Endometrium (tissue), 2 donors: ENCODE results near the gene EEF1AKMT2.
A peak's percentile ranks its signal among the peaks of the same experiment; 100 is the strongest.
"Not testable (repeated sequence)": the region's sequence is repeated elsewhere in the genome, so short reads cannot be mapped to it uniquely, and the experiment has no call there.

ENCODE experiments used
- FAIRE-seq: peaks from 2 replicates; lab custom pipeline; 2012; peaks lifted over from hg19 to GRCh38; lab: Jason Lieb, UNC
- donor health status: control.
- donor health status: control.

EEF1AKMT2 gene

DNA sequence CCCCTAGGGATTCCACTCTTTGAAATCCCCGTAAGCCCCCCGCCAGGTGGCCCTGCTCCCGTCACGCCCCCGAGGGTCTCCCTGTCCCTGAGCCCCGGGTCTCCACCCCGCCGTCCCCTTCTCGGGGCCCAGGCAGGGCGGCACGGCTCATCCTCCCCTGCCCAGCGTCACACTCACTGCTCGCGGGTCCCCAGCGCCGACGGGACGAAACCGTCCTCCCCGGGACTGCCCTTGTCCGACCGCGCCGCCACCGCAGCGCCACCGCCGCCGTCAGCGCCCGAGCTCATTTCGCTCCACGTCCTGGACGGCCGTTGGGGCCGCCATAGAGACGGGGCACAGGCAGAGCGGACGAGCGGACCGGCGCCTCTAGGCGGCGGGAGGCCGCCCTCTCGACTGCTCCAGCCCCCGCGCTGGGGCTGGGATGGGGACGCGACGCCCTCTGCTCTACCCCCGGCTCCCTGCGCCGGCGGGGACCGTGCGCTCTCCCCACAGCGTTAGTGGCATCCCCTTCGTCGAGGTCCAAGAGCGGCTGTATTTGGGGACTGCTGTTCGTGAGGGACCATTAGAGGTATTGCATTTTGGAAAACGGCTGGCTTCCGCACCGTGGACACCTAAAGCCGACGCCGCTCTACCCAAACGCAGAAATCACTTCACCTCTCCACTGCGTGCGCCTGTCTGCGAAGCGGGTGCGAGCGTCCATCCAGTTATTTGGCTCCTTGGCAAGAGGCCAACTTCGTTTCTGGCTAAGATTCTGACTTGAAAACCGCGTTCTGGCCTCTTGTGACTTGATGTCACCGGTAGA is at the start of gene EEF1AKMT2:
Gene EEF1AKMT2, minus strand, starts transcription at position 341 of the 802 bp plus-strand sequence. Its CDS starts 54 bp downstream, at position 287.
- FAIRE-seq = no peak

DNA sequence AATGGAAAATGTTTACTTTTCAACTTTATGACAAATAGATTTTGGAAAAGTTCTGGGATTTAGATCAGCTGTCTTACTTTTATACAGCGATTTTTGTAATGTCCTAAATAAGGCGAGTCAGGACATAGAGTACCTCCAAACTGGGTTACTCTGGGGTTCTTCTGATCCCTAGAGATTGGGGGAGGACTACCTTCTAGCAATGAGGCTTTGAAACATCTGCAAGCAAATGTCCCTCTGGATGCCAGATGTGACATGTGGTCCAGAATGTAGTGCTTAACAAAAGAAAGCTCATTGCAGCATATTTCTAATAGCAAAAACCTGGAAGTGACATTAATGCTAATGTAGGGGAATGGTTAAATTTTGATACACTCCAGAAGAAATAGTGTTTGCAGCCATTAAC is 46.0 kb upstream of the EEF1AKMT2 start:
- peak; percentile 90 for FAIRE-seq

DNA sequence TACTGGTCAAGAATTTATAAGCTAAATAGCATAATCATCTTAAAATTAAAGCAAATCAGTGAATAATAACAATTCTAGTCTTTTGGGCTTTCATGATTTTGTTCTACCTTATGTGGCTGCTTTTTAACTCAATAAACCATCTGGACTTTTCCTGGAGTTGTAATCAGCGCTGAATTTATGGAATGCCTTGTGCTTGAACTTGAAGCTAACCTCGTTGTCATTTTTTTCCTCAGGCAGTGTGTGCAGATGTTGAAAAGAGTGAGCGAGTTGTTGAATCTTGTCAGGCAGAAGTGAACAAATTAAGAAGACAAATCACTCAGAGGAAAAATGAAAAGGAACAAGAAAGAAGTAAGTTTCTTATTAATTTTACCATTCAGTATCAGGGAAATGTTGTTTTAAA is 39.4 kb upstream of the EEF1AKMT2 start:
- peak; percentile 45 for FAIRE-seq

DNA sequence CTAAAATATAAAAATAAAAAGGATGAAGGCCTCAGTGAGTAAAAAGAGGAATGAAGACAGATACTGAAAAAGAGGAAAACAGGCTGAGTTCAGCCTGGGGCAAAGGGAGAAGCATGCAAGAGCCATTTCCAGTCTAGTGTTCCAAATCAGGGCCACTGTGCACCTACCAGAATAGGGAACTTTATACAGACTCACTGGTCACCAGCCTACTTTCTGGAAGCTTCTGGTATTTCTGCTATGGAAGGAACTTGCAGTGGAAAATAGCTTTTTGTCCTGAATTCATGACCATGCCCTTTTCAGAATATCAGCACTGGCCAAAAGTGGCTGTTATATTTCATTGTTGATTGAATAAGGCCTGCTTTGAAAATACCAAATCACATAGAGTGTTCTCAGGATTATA is 38.8 kb upstream of the EEF1AKMT2 start:
- FAIRE-seq = no peak

DNA sequence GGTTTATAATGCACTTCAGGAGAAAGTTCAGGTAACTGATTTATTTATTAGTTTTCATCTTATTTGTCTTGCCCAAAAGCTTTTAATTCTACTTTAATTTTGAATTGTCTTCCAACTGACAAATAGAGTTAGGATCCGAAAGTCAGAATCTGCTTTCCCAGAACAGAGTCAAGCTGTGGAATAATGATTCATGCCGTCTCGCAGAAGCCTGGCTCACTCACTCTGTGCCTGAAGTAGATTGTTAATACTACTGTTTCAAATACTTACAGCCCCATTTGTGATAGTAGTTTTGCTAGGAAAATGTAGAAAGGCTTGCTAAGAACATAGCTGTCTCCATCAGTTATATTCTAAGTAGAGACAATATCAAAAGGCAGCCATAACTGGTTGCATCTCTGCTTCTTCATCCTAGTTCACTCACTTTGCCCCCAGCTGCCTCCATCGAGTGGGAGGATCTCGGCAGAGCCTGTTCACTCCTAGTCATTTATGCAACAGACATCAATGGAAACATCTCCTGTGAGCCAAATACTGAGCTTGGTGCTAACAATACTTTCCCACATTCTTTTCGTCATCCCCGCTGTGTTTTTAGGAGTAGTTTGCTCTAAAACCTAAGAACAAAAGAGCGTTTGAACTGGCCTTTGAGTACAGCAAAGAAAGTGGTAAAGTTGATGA is 37.9 kb upstream of the EEF1AKMT2 start:
- FAIRE-seq = no peak

DNA sequence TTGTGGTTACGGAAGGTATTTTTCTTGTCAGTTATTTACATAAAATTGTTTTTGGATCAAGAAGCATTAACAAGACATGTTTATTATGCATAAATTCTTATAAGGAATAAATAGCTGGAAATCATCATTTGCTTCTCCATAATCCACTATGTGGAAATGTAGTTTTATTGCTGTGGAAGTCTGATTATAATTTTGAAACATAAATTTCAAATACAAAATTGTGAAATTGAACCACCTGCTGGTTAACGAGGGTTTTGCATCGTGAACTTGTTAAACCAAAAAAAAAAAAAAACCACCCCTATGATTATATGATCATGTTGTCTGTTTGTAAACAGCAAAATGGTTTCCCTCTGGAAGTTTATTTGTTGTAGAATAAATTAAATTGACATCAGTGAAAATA is 35.8 kb upstream of the EEF1AKMT2 start:
- peak; percentile 91 for FAIRE-seq

DNA sequence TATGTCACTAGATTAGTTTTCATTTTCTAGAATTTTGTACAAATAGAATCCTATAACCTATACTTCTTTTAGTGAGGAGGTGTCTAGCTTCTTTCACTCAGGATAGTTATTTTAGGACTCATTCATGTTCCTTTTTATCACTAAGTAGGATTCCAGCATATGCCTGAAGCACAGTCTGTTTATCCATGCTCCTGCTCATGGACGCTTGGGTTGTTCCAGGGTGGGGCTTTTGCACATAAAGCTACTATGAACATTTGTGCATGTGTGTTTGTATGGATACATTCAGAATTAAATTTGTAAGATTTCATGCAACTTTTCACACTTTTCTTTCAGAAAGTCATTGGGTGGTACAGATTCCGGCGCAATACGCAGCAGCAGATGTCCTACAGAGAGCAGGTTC is 34.6 kb upstream of the EEF1AKMT2 start:
- no peak for FAIRE-seq

DNA sequence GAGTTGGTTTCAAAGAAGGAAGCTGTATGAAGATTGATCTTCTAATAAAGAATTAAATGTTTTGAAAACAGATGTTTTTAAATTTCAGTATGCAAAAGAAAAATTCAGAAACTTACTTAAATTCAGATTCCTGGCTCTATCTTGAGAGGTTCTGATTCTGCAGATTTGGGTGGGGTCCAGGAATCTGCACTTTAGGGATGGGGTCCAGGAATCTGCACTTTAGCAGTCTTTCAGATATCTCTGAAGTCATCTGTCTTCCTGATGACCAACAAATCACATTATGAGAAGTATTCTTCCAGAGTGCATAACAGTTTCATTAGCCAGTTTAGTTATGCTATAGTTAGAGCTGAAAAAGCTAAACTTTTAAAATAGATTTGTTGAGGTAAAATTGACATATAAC is 34.0 kb upstream of the EEF1AKMT2 start:
- FAIRE-seq = no peak

DNA sequence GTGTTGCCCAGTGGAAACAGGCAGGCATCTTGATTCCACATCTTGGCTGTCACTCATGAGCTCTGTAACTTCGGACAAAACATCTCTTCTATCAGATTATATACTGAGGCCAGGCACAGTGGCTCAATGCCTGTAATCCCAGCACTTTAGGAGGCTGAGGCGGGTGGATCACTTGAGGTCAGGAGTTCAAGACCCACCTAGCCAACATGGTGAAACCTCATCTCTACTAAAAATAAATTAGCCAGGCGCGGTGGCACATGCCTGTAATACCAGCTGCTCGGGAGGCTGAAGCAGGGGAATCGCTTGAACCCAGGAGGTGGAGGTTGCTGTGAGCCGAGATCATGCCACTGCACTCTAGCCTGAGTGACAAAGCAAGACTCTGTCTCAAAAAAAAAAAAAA is 33.2 kb upstream of the EEF1AKMT2 start:
- FAIRE-seq = not testable (repeated sequence)

DNA sequence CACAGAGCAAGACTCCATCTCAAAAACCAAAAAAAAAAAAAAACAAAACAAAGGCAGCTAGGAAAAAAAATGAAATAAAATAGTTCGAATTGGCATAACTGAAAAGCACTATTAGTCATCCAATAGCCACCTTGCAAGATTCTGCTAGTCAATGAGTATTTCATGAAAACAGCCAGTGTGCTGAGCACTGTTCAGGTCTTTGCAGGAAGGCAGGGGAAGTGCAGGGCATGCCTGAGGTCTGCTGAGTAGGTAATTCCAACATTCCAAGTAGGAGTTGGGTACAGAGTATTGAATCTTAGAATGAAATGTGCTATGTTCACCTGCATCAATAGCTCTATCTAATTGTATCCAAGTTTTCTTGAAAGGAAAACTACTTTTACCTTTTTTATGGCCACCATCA is 32.8 kb upstream of the EEF1AKMT2 start:
- FAIRE-seq = no peak

DNA sequence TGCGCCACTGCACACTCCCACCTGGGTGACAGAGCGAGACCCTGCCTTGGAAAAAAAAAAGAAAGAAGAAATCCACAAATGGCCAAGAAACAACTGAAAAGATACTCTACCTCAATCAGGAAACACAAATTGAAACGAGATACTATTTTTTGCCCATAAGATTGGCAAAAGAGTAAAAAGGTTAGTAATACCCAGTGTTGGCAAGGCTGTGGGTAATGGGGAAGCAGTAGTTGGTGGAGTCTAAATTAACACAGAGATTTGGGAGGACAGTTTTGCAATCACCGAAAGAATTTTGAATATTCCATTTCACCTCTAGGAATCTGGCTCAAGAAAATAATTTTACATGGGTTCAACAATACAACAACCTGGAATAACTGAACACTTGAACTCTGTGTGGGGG is 29.8 kb upstream of the EEF1AKMT2 start:
- FAIRE-seq = no peak

DNA sequence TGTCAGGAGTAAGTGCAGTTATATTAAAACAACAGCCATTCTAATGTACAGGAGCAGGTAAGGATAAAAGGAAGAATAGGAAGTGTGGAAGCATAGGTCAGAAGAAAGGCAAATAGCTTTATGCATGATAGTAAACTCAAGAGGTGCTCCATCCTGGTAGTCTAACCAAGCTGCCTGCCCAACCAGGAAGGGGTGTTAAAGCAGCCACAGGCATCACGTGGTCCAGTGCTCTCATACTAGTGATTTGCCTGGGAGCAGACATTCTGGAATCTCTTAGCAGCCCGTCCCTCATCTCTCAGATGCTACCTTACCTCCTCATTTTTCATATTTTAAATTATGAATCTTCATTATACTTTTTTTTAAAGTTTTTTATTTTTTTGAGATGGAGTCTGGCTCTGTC is 28.4 kb upstream of the EEF1AKMT2 start:
- FAIRE-seq = no peak

DNA sequence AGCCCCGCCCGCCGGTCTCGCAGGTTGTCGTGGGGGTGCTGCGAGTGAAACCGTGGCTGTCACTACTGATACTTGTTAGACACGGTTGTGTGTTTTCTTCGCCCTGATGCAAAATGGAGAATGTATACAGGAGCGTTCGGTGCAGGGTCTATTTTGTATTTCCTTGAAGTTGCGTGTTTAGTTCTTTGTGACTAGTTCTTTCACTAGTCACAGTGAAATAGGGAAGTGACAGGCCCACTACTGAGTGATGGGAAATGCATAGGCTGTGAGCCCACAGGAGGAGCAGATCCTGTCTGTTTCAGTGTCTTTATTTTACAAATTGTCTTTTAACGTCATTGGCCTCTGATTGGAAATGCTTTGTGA is 10.6 kb upstream of the EEF1AKMT2 start:
- no peak for FAIRE-seq

DNA sequence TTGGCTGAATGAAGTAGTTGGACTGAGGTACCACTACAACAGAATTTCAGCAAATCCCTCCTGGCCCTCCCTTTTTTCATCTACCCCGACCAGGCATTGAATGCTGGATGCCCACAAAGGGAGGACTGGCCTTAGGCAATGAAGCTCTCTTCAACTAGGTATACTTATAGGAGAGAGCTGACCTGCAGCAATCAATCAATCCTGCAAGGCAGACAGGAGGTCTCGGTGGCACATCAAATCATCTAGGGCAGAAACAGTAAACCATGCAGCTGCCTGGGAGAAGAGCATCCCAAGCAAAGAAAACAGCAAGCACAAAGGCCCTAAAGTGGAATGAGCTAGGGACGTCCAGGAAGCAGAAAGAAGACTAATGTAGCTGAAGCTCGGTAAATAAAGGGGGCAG is 7.5 kb upstream of the EEF1AKMT2 start:
- no peak for FAIRE-seq

DNA sequence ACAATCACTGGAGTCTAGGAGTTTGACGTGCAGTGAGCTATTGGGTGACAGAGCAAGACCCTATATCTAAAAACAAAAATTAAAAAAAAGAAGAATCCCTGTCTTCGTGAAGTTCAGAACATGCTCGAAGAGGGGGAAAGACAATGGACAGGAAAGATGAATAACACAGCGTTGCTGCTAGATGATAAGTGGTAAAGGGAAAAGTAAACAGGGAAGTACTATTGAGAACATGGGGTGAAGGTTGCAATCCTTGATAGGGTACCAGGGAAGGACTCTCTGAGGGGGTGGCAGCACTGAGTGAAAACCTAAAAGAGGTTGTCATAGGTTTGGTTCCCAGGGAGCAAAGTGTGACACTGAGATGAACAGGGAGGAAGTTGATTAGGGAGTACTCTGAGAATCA is 7.1 kb upstream of the EEF1AKMT2 start:
- no peak for FAIRE-seq

DNA sequence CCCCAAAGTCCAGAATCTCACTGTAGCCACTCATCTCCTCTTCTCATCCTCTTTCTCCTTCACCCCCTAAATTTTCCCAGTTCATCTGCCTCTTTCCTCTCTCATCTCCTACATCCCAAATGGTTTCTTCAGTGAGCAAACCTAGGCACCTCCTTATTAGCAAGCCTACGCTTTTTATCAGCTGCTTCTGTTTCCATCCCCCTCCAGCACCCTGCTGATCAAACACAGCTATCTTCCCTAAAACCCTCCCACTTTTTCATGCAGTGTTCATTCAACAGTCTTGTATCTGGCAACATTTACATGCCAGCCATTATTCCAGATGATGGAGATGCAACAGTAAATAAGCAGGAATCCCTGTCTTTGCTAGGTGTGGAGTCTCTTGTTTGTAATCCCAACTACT is 6.7 kb upstream of the EEF1AKMT2 start:
- FAIRE-seq = no peak

DNA sequence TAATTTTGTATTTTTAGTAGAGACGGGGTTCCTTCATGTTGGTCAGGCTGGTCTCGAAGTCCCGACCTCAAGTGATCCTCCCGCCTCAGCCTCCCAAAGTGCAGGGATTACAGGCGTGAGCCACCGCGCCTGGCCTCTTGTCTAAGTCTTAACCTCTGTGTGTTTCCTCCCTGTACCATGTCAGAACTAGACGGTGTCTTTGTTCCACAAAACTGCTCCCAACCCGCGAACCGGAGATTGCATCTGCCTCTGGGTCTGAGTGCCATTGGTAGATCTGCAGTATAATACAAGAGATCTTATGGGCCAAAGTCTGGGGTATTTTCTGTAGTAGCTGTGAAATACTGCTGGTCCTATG is 1.3 kb upstream of the EEF1AKMT2 start:
- FAIRE-seq = no peak

DNA sequence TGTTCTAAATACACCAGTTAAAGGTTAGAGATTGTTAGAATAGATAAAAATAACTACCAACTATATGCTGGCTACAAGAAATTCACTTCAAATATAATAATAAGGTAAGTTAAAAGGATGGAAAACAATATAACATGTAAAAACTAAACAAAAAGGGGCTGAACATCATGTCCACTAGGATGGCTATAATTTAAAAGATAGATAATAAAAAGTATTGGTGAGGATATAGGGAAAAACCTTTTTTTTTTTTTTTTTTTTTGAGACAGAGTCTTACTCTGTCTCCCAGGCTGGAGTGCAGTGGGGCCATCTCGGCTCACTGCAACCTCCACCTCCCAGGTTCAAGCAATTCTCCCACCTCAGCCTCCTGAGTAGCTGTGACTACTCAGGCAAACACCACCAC is 8.8 kb downstream of the EEF1AKMT2 start:
- not testable (repeated sequence) for FAIRE-seq

DNA sequence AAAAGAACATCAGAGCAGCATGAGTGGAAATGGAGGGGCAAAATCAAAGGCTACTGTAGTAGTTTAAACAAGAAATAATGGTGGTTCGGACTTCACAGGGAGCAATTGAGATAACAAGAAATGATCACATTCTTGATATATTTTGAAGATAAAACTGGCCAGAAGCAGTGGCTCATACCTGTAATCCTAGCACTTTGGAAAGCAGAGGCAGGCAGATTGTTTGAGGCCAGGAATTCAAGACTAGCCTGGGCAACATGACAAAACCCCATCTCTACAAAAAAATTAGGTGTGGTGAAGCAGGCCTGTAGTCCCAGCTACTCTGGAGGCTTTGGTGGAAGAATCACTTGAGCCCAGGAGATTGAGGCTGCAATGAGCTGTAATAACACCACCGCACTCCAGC is 22.9 kb downstream of the EEF1AKMT2 start:
- FAIRE-seq = no peak

DNA sequence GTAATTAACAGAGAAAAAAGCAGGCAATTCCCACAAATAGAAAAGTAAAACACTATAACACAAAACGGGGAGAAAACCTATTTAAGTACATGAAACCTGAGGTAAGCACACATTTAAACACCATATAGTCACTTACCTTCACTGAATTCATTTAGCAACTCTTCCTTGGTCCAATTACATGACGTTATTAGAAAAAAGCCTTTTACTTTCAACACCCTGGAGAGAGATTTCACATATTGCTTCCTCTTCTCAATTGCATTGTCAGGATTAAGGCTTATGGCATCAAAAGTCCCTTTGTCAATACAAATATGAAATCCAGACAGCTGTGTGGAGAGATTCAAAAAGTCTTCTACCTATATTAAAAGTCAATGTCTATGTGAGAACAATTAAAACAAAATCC is 26.4 kb downstream of the EEF1AKMT2 start:
- FAIRE-seq = no peak

DNA sequence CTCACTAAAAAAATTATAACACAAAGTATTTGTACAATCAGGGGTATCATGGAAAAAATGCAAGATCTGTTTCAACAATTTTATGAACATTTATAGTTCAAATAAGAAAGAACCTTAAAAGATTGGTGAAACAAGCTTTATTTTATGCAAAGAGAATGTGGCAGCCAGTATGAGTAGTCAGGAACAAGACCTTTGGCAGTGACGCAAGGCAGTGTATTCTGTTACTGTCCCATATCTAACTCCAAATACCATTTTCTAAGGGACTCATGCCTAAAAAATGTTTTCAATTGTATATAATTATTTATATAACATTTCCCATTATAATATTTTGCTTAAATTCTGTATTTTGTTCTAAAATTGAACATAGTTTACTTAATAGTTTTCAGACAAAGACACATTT is 28.4 kb downstream of the EEF1AKMT2 start:
- FAIRE-seq = no peak

DNA sequence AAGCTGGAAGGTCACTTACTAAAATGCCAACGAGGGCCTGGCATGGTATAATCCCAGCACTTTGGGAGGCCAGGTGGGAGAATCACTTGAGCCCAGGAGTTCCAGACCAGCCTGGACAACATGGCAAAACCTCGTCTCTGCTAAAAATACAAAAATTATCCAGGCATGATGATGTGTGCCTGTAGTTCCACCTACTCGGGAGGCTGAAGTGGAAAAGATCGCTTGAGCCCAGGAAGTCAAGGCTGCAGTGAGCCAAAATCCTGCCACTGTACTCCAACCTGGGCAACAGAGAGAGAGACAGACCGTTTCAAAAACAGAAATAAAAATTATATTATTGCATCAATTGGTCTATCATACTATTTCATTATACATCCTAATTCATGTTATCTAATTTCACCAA is 29.4 kb downstream of the EEF1AKMT2 start:
- FAIRE-seq = no peak

DNA sequence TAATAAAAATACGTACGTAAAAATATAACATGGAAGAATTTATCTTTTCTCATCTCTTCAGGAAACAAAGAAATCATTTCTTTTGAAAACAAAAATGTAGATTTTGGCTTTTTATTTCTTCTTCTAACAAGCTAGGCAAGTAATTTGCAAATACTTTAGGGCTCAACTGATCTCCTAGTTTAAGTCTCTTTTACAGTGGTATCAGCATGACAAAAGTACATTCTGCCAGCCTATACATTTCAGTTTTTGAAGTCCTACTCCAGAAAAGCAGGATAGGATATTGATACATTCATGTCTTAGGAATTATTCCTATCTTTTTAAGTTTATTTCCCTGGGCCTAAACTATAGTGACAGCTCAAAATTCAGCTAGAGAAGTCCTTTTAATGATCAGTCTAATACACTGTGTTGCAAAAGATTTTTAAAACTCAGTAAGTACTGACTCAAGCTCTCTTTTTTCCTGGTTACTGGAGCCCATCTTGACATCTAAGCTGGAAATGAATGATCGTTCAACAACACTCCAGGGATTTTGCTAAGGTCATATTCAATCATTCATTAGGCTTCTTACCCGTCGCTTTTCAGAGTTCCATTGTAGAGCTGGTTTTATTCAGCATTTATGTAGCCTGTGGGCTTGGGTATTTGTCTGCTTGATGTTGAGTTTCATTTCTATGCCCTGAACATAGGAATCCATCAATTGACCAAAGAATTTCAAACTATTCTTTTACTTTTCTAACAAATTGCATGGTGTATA is 35.4 kb downstream of the EEF1AKMT2 start:
- FAIRE-seq = no peak
